ENCODE measurements around the gene TUB.
A peak's percentile ranks its signal among the peaks of the same experiment; 100 is the strongest.

TUB gene

GRCh38 chr11:8038811-8039529 lies 42.0 kb upstream of the TUB start:
- Mint-ChIP-seq H3K4me1 (ENCODE audit: low read depth in 2 of 2) (peaks cover 0 to 2% of the 10 kb centered on the region in 2 donors), H3K27ac (no peak overlapping the region), H3K27me3 (peaks cover 0 to 49% of the 10 kb centered on the region in 2 donors), H3K9me3 (no peaks in the 10 kb centered on the region), H3K4me3 (no peak overlapping the region), H3K36me3 (ENCODE audit: insufficient read depth) (no peaks in the 10 kb centered on the region)
- ATAC-seq (replicated peaks) (no peak), DNase-seq (no peak)

GRCh38 chr11:8039530-8040260 lies 41.3 kb upstream of the TUB start:
- Mint-ChIP-seq H3K9me3 (no peaks in the 10 kb centered on the region), H3K4me1 (ENCODE audit: low read depth in 2 of 2) (peaks cover 0 to 2% of the 10 kb centered on the region in 2 donors), H3K4me3 (no peak overlapping the region), H3K36me3 (ENCODE audit: insufficient read depth) (no peaks in the 10 kb centered on the region), H3K27ac (no peak overlapping the region), H3K27me3 (peaks cover 0 to 47% of the 10 kb centered on the region in 2 donors)
- DNase-seq (no peak), ATAC-seq (replicated peaks) (no peak)

GRCh38 chr11:8040261-8040920 lies 40.6 kb upstream of the TUB start:
- H3K9me3 Mint-ChIP-seq = no peaks in the 10 kb centered on the region
- DNase-seq (no peak), ATAC-seq (replicated peaks) (no peak)
- H3K27ac Mint-ChIP-seq = no peak overlapping the region
- peaks cover 0 to 2% of the 10 kb centered on the region in 2 donors for H3K4me1 Mint-ChIP-seq (ENCODE audit: low read depth in 2 of 2)
- H3K27me3 Mint-ChIP-seq = peaks cover 0 to 44% of the 10 kb centered on the region in 2 donors
- no peak overlapping the region for H3K4me3 Mint-ChIP-seq
- no peaks in the 10 kb centered on the region for H3K36me3 Mint-ChIP-seq (ENCODE audit: insufficient read depth)

GRCh38 chr11:8040921-8041285 lies 40.1 kb upstream of the TUB start:
- H3K27me3 Mint-ChIP-seq = peaks cover 2 to 42% of the 10 kb centered on the region in 2 donors
- H3K36me3 Mint-ChIP-seq (ENCODE audit: insufficient read depth) = no peaks in the 10 kb centered on the region
- DNase-seq (no peak), ATAC-seq (replicated peaks) (no peak)
- no peak overlapping the region for H3K4me3 Mint-ChIP-seq
- H3K4me1 Mint-ChIP-seq (ENCODE audit: low read depth in 2 of 2) = peaks cover 0 to 2% of the 10 kb centered on the region in 2 donors
- H3K27ac Mint-ChIP-seq = no peak overlapping the region
- H3K9me3 Mint-ChIP-seq = no peaks in the 10 kb centered on the region

- H3K27ac Mint-ChIP-seq = no peak overlapping the region
- ATAC-seq (replicated peaks) = no peak
Measured at GRCh38 chr11:8041576-8041975, 39.4 kb upstream of the TUB start.

GRCh38 chr11:8043756-8044155 lies 37.3 kb upstream of the TUB start:
- Mint-ChIP-seq H3K4me3 (no peak overlapping the region), H3K27me3 (peaks cover 7 to 31% of the 10 kb centered on the region in 2 donors), H3K36me3 (ENCODE audit: insufficient read depth) (no peaks in the 10 kb centered on the region), H3K4me1 (ENCODE audit: low read depth in 2 of 2) (peaks cover 0 to 2% of the 10 kb centered on the region in 2 donors), H3K27ac (no peak overlapping the region), H3K9me3 (no peaks in the 10 kb centered on the region)
- ATAC-seq (replicated peaks) (no peak), DNase-seq (no peak)

More at GRCh38 chr11:8041576-8041975, 39.4 kb upstream of the TUB start:
- DNase-seq = no peak
- H3K36me3 Mint-ChIP-seq (ENCODE audit: insufficient read depth) = no peaks in the 10 kb centered on the region
- peaks cover 0 to 2% of the 10 kb centered on the region in 2 donors for H3K4me1 Mint-ChIP-seq (ENCODE audit: low read depth in 2 of 2)
- no peaks in the 10 kb centered on the region for H3K9me3 Mint-ChIP-seq
- H3K27me3 Mint-ChIP-seq = peaks cover 7 to 43% of the 10 kb centered on the region in 2 donors
- H3K4me3 Mint-ChIP-seq = no peak overlapping the region

- ATAC-seq (replicated peaks) = no peak
Measured at GRCh38 chr11:8045839-8046238, 35.2 kb upstream of the TUB start.

GRCh38 chr11:8047382-8047781 lies 33.6 kb upstream of the TUB start:
- Mint-ChIP-seq H3K4me3 (no peak overlapping the region), H3K27ac (no peak overlapping the region), H3K9me3 (no peaks in the 10 kb centered on the region), H3K4me1 (ENCODE audit: low read depth in 2 of 2) (no peaks in the 10 kb centered on the region), H3K27me3 (peaks cover 17 to 41% of the 10 kb centered on the region in 2 donors), H3K36me3 (ENCODE audit: insufficient read depth) (no peaks in the 10 kb centered on the region)
- ATAC-seq (replicated peaks) = no peak
- no peak for DNase-seq

More at GRCh38 chr11:8045839-8046238, 35.2 kb upstream of the TUB start:
- no peaks in the 10 kb centered on the region for H3K4me1 Mint-ChIP-seq (ENCODE audit: low read depth in 2 of 2)
- no peak overlapping the region for H3K27ac Mint-ChIP-seq
- H3K27me3 Mint-ChIP-seq = peaks cover 10 to 30% of the 10 kb centered on the region in 2 donors
- H3K9me3 Mint-ChIP-seq = no peaks in the 10 kb centered on the region
- no peaks in the 10 kb centered on the region for H3K36me3 Mint-ChIP-seq (ENCODE audit: insufficient read depth)
- no peak overlapping the region for H3K4me3 Mint-ChIP-seq
- no peak for DNase-seq

GRCh38 chr11:8049084-8049483 lies 31.9 kb upstream of the TUB start:
- H3K36me3 Mint-ChIP-seq (ENCODE audit: insufficient read depth) = no peaks in the 10 kb centered on the region
- peaks cover 19 to 41% of the 10 kb centered on the region in 2 donors for H3K27me3 Mint-ChIP-seq
- H3K4me3 Mint-ChIP-seq = no peak overlapping the region

GRCh38 chr11:8055091-8055835 lies 25.7 kb upstream of the TUB start:
- DNase-seq = no peak
- Mint-ChIP-seq H3K9me3 (no peaks in the 10 kb centered on the region), H3K36me3 (ENCODE audit: insufficient read depth) (no peaks in the 10 kb centered on the region), H3K4me1 (ENCODE audit: low read depth in 2 of 2) (peaks cover 0 to 3% of the 10 kb centered on the region in 2 donors), H3K27ac (peak overlapping the region; percentile 69 to 88), H3K27me3 (peaks cover 23 to 38% of the 10 kb centered on the region in 2 donors), H3K4me3 (no peak overlapping the region)
- ATAC-seq (replicated peaks) = no peak

More at GRCh38 chr11:8049084-8049483, 31.9 kb upstream of the TUB start:
- ATAC-seq (replicated peaks) (no peak), DNase-seq (no peak)
- H3K4me1 Mint-ChIP-seq (ENCODE audit: low read depth in 2 of 2) = no peaks in the 10 kb centered on the region
- H3K27ac Mint-ChIP-seq = no peak overlapping the region
- H3K9me3 Mint-ChIP-seq = no peaks in the 10 kb centered on the region

- H3K4me3 Mint-ChIP-seq = no peak overlapping the region
- no peak for DNase-seq
- H3K27ac Mint-ChIP-seq = no peak overlapping the region
- no peaks in the 10 kb centered on the region for H3K36me3 Mint-ChIP-seq (ENCODE audit: insufficient read depth)
- H3K4me1 Mint-ChIP-seq (ENCODE audit: low read depth in 2 of 2) = peaks cover 0 to 3% of the 10 kb centered on the region in 2 donors
- H3K9me3 Mint-ChIP-seq = no peaks in the 10 kb centered on the region
- no peak for ATAC-seq (replicated peaks)
- peaks cover 18 to 31% of the 10 kb centered on the region in 2 donors for H3K27me3 Mint-ChIP-seq
Measured at GRCh38 chr11:8055836-8056526, 25.0 kb upstream of the TUB start.

- DNase-seq = no peak
- Mint-ChIP-seq H3K4me3 (no peak overlapping the region), H3K4me1 (ENCODE audit: low read depth in 2 of 2) (peaks cover 0 to 3% of the 10 kb centered on the region in 2 donors), H3K27me3 (peaks cover 12 to 21% of the 10 kb centered on the region in 2 donors), H3K27ac (no peak overlapping the region), H3K36me3 (ENCODE audit: insufficient read depth) (no peaks in the 10 kb centered on the region), H3K9me3 (no peaks in the 10 kb centered on the region)
- no peak for ATAC-seq (replicated peaks)
Measured at GRCh38 chr11:8056810-8057463, 24.1 kb upstream of the TUB start.

Data from effector memory CD8-positive, alpha-beta T cell (primary cell).